Trophoblast cell (in vitro differentiated cells and primary cell): ENCODE data around the gene GINS2.

Experiments used
- DNase-seq, 2 donors: peaks; one replicate each; pipeline ENCODE4 v3.0.0-alpha.2; 2016
- H2AFZ ChIP-seq: 2 replicates; pipeline ENCODE4 v1.6.1; 2013; ENCODE audit warnings: low read length, moderate library complexity, mild to moderate bottlenecking; ENCODE audit not compliant: insufficient read depth, poor library complexity
- H2AK5ac ChIP-seq: 2 replicates; pipeline ENCODE4 v1.6.1; 2013; ENCODE audit warnings: mild to moderate bottlenecking, low read length
- H2BK120ac ChIP-seq: 2 replicates; pipeline ENCODE4 v1.6.1; 2013; ENCODE audit warnings: low read length, mild to moderate bottlenecking, moderate library complexity; ENCODE audit not compliant: insufficient read depth, poor library complexity
- H2BK12ac ChIP-seq: 2 replicates; pipeline ENCODE4 v1.6.1; 2013; ENCODE audit warnings: mild to moderate bottlenecking, low read length, moderate library complexity
- H2BK5ac ChIP-seq: 2 replicates; pipeline ENCODE4 v1.6.1; 2013; ENCODE audit warnings: low read length, low read depth, moderate library complexity, mild to moderate bottlenecking; ENCODE audit not compliant: poor library complexity
- H3K14ac ChIP-seq: 2 replicates; pipeline ENCODE4 v1.6.1; 2013; ENCODE audit warnings: mild to moderate bottlenecking, low read length
- H3K18ac ChIP-seq: 2 replicates; pipeline ENCODE4 v1.6.1; 2013; ENCODE audit warnings: mild to moderate bottlenecking, low read length
- H3K23ac ChIP-seq: 2 replicates; pipeline ENCODE4 v1.6.1; 2013; ENCODE audit warnings: low read length
- H3K27ac ChIP-seq: 2 replicates; pipeline ENCODE4 v1.5.1; 2013; ENCODE audit warnings: low read depth, mild to moderate bottlenecking, inconsistent platforms, low read length, moderate library complexity
- H3K27me3 ChIP-seq: 2 replicates; pipeline ENCODE4 v1.6.1; 2013; ENCODE audit warnings: inconsistent platforms, mild to moderate bottlenecking, low read length, moderate library complexity; ENCODE audit not compliant: insufficient read depth
- H3K36me3 ChIP-seq, 2 experiments: 1 replicate in 1 of 2; 2 replicates in 1 of 2; pipeline ENCODE4 v1.6.1; 2013; ENCODE audit warnings: low read length in 2 of 2, mild to moderate bottlenecking in 2 of 2, moderate library complexity in 1 of 2; ENCODE audit not compliant: insufficient read depth in 2 of 2, control insufficient read depth in 1 of 2
- H3K4ac ChIP-seq: 2 replicates; pipeline ENCODE4 v1.6.1; 2013; ENCODE audit warnings: low read depth, mild to moderate bottlenecking, low read length, moderate library complexity
- H3K4me1 ChIP-seq, 2 experiments: 1 replicate in 1 of 2; 2 replicates in 1 of 2; pipeline ENCODE4 v1.6.1; 2013; ENCODE audit warnings: low read length in 2 of 2, mild to moderate bottlenecking in 2 of 2, moderate library complexity in 1 of 2; ENCODE audit not compliant: insufficient read depth in 2 of 2, control insufficient read depth in 1 of 2
- H3K4me2 ChIP-seq: 2 replicates; pipeline ENCODE4 v1.6.1; 2013; ENCODE audit warnings: inconsistent platforms, mild to moderate bottlenecking, low read length, moderate library complexity
- H3K4me3 ChIP-seq: 2 replicates; pipeline ENCODE4 v1.5.1; 2013; ENCODE audit warnings: mild to moderate bottlenecking, low read depth, low read length, inconsistent platforms
- H3K79me1 ChIP-seq: one replicate; pipeline ENCODE4 v1.6.1; 2013; ENCODE audit warnings: low read length
- H3K79me2 ChIP-seq: 2 replicates; pipeline ENCODE4 v1.6.1; 2013; ENCODE audit warnings: low read length, mild to moderate bottlenecking; ENCODE audit not compliant: control insufficient read depth, insufficient read depth, poor library complexity
- H3K9ac ChIP-seq: 2 replicates; pipeline ENCODE4 v1.6.1; 2013; ENCODE audit warnings: mild to moderate bottlenecking, low read length
- H3K9me3 ChIP-seq: 2 replicates; pipeline ENCODE4 v1.6.1; 2013; ENCODE audit warnings: low read depth, mild to moderate bottlenecking, control low read depth, inconsistent platforms, low read length; ENCODE audit not compliant: insufficient read depth
- H4K12ac ChIP-seq: 2 replicates; pipeline ENCODE4 v1.6.1; 2013; ENCODE audit warnings: low read depth, mild to moderate bottlenecking, low read length, moderate library complexity
- H4K8ac ChIP-seq: 2 replicates; pipeline ENCODE4 v1.6.1; 2013; ENCODE audit warnings: low read depth, mild to moderate bottlenecking, low read length, moderate library complexity
- H4K91ac ChIP-seq: one replicate; pipeline ENCODE4 v1.6.1; 2013; ENCODE audit warnings: low read depth, mild to moderate bottlenecking, low read length, moderate library complexity
- WGBS: extraction: QIAGEN DNeasy Blood & Tissue Kit; methylation state at CpG from one replicate; pipeline ENCODE4 v1.1.7; 2013; ENCODE audit warnings: missing lambda C conversion rate; ENCODE audit not compliant: insufficient read length, insufficient coverage; ENCODE audit errors: extremely low coverage; 5-methylcytosine and 5-hydroxymethylcytosine counted together

Gene GINS2

DNA sequence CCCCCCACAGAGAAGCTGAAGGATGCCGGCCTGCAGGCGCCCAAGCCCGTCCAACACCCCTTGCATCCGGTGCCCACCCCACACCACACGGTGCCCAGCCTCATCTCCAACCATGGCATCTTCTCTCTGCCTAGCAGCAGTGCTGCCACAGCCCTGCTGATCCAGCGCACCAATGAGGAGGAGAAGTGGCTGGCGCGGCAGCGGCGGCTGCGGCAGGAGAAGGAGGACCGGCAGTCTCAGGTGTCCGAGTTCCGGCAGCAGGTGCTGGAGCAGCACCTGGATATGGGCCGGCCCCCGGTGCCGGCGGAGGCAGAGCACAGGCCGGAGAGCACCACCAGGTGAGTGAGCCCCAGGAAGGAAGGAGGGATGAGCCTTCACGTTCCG lies 31.5 kb downstream of the GINS2 start:
- Histone ChIP-seq H3K4me3 (no peak overlapping the region), H3K4ac (no peak overlapping the region), H3K4me2 (no peak overlapping the region), H3K9ac (no peak overlapping the region), H3K79me2 (no peaks in the 10 kb centered on the region), H4K12ac (no peak overlapping the region), H3K9me3 (no peaks in the 10 kb centered on the region), H2BK120ac (no peak overlapping the region), H4K8ac (no peak overlapping the region), H2BK5ac (no peak overlapping the region), H3K36me3 (peaks cover 83 to 89% of the 10 kb centered on the region in 2 experiments), H2AFZ (no peak overlapping the region), H3K4me1 (no peaks in the 10 kb centered on the region), H3K27ac (no peak overlapping the region), H3K18ac (no peak overlapping the region), H2BK12ac (no peak overlapping the region), H2AK5ac (no peak overlapping the region), H3K14ac (no peak overlapping the region), H3K23ac (no peak overlapping the region), H3K79me1 (no peaks in the 10 kb centered on the region), H3K27me3 (no peaks in the 10 kb centered on the region), H4K91ac (no peak overlapping the region)
- WGBS: no CpG with 5 or more reads among the region's 21 CpGs
- DNase-seq: no peak

DNA sequence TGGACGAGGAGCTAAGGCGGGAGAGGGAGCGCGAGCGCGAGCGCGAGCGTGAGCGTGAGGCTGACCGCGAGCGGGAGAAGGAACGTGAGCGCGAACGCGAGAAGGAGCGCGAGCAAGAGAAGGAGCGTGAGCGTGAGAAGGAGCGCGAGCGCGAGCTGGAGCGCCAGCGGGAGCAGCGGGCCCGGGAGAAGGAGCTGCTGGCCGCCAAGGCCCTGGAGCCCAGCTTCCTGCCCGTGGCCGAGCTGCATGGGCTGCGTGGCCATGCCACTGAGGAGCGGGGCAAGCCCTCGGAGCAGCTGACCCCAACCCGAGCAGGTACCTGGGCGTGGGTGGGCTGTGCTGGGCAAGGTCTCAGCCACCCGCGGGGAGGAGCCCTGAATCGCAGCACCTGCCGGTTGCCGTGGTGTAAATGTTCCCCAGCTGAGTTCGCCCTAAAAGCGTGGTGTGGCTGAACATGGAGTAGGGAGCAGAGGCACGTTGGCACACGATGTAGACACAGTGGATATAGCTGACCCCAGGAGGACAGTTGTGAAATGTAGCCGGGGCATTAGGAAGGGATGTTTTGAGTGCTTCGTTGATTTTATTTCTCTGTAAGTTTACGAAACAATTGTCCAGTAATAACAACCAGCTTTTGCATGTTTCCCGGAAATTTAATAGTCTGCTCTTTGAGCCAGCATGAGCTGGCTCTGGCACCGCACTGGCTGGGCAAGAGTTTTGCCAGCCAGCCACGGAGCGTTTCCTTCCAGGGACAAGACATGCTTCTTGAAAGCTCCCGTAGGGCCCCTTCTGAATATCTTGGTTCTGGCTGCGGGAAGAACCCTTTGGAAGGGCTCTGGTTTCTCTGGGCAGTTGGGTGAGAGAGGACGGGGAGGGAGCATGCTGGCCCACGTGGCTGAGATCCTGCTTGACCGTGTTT lies 32.1 kb downstream of the GINS2 start:
- no peak overlapping the region for H3K4me3 ChIP-seq
- no peak overlapping the region for H2BK5ac ChIP-seq
- H4K12ac ChIP-seq: no peak overlapping the region
- no peak overlapping the region for H2AFZ ChIP-seq
- no peak overlapping the region for H2BK12ac ChIP-seq
- H4K8ac ChIP-seq: no peak overlapping the region
- H3K9me3 ChIP-seq: no peaks in the 10 kb centered on the region
- H3K36me3 ChIP-seq: peaks cover 82 to 88% of the 10 kb centered on the region in 2 experiments
- H3K9ac ChIP-seq: no peak overlapping the region
- H3K79me2 ChIP-seq: no peaks in the 10 kb centered on the region
- no peaks in the 10 kb centered on the region for H3K79me1 ChIP-seq
- no peak overlapping the region for H2BK120ac ChIP-seq
- H2AK5ac ChIP-seq: no peak overlapping the region
- H3K23ac ChIP-seq: no peak overlapping the region
- no peak overlapping the region for H4K91ac ChIP-seq
- H3K27me3 ChIP-seq: no peaks in the 10 kb centered on the region
- WGBS: 100% methylated on average over 27 of the region's 59 CpGs
- H3K14ac ChIP-seq: no peak overlapping the region
- H3K4me1 ChIP-seq: no peaks in the 10 kb centered on the region
- no peak overlapping the region for H3K27ac ChIP-seq
- H3K4me2 ChIP-seq: no peak overlapping the region
- DNase-seq: no peak
- H3K4ac ChIP-seq: no peak overlapping the region
- H3K18ac ChIP-seq: no peak overlapping the region

DNA sequence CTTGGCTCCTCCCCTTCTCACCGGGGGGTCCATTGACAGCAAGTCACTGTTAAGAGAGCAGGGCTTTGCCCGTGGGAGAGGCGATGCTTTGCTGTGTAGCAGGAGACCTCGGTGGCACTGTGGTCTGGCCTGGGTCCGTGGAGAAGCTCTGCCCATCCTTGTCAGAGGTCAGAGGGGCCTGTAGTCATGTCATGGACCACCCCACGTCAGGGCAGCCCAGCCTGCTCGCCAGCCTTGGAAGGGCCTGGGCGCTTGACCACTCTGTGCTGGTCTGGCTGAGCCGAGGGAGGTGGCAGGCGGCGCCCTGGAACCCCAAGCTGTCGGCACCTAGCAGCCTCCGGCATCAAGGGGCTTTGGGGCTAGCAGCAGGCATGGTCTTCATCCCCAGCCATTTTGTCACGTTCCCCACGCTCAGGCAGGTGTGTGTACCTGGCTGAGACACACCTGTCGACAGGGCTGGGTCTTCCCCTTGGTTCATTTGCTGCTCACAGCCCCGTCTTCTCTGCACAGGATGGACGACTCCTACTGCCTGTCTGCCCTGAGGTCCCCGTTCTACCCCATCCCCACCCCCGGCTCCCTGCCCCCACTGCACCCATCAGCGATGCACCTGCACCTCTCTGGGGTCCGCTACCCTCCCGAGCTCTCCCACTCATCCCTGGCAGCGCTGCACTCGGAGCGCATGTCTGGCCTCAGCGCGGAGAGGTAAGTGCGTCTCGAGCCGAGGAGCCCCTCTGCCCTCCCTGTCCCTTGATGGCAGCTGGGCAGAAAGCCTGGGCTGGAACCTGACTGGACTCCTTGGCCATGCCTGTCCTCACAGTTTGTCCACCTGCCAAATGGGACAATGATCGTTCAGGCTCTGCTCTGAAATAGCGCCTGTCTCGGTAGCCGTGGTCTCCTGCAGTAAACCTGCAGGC lies 33.3 kb downstream of the GINS2 start:
- no CpG with 5 or more reads among the region's 35 CpGs for WGBS

DNA sequence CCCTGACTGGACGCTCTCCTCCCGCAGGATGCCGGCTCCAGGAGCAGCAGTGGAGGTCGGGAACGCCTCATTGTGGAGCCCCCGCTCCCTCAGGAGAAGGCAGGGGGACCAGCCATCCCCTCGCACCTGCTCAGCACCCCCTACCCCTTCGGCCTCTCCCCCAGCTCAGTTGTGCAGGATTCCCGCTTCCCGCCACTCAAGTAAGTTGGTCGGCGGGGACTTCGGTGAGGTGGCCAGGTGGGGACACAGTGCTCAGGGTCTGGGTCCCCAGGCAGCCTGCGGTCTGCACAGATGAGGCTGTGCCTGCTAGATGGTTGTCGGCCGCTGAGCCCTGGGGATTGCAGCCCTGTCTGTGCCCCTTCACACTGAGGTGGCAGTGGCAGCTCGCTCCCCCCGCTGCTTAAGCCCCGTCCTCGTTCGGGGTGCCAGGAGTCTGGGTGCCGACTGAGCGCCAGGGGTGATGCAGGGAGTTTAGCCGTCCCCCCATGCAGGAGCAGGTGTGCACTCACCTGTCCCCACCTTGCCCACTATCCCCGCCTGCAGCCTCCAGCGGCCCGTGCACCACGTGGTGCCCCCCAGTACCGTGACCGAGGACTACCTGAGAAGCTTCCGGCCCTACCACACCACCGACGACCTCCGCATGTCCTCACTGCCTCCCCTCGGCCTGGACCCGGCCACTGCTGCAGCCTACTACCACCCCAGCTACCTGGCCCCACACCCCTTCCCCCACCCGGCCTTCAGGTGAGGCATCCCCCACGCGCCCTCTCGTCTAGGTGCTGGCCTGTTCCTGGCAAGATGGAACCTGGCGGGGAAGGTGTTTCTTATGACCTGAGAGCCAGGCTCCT lies 34.3 kb downstream of the GINS2 start:
- H3K4me3 ChIP-seq: peak overlapping the region; percentile 39
- peak overlapping the region; percentile 5 for H3K18ac ChIP-seq
- H3K79me2 ChIP-seq: no peaks in the 10 kb centered on the region
- no peak for DNase-seq
- no peak overlapping the region for H4K8ac ChIP-seq
- H4K12ac ChIP-seq: no peak overlapping the region
- H3K4me1 ChIP-seq: no peaks in the 10 kb centered on the region
- no peak overlapping the region for H2BK120ac ChIP-seq
- no peaks in the 10 kb centered on the region for H3K27me3 ChIP-seq
- H2AFZ ChIP-seq: no peak overlapping the region
- H3K9ac ChIP-seq: no peak overlapping the region
- no peak overlapping the region for H2BK12ac ChIP-seq
- H2AK5ac ChIP-seq: no peak overlapping the region
- H4K91ac ChIP-seq: no peak overlapping the region
- H3K4me2 ChIP-seq: no peak overlapping the region
- H3K27ac ChIP-seq: no peak overlapping the region
- WGBS: no CpG with 5 or more reads among the region's 41 CpGs
- H2BK5ac ChIP-seq: no peak overlapping the region
- no peaks in the 10 kb centered on the region for H3K9me3 ChIP-seq
- no peak overlapping the region for H3K14ac ChIP-seq
- no peak overlapping the region for H3K23ac ChIP-seq
- no peaks in the 10 kb centered on the region for H3K79me1 ChIP-seq
- peaks cover 73 to 92% of the 10 kb centered on the region in 2 experiments for H3K36me3 ChIP-seq
- H3K4ac ChIP-seq: no peak overlapping the region

More for the DNA sequence above, 33.3 kb downstream of the GINS2 start:
- no peak overlapping the region for H2BK12ac ChIP-seq
- H4K8ac ChIP-seq: no peak overlapping the region
- peaks cover 74 to 89% of the 10 kb centered on the region in 2 experiments for H3K36me3 ChIP-seq
- no peaks in the 10 kb centered on the region for H3K9me3 ChIP-seq
- H4K12ac ChIP-seq: no peak overlapping the region
- H3K79me2 ChIP-seq: no peaks in the 10 kb centered on the region
- no peak overlapping the region for H2BK120ac ChIP-seq
- H2AFZ ChIP-seq: no peak overlapping the region
- no peak overlapping the region for H3K4me3 ChIP-seq
- H3K27me3 ChIP-seq: no peaks in the 10 kb centered on the region
- H3K4ac ChIP-seq: no peak overlapping the region
- H2AK5ac ChIP-seq: no peak overlapping the region
- H3K4me2 ChIP-seq: no peak overlapping the region
- no peak overlapping the region for H3K9ac ChIP-seq
- DNase-seq: no peak
- no peak overlapping the region for H3K23ac ChIP-seq
- H2BK5ac ChIP-seq: no peak overlapping the region
- H3K14ac ChIP-seq: no peak overlapping the region
- no peak overlapping the region for H4K91ac ChIP-seq
- H3K18ac ChIP-seq: no peak overlapping the region
- no peaks in the 10 kb centered on the region for H3K4me1 ChIP-seq
- no peaks in the 10 kb centered on the region for H3K79me1 ChIP-seq
- no peak overlapping the region for H3K27ac ChIP-seq
